GM23338 (cell line): ENCODE results near the gene RIC8A. TPM values are rescaled to one million over a fixed set of nuclear protein-coding genes. Genes with fewer than 3 reads are reported as not detected.

Experiments
- ATAC-seq: fragments of 200-7000 bp; cut with Tn5 transposase; 3 replicates; pipeline ENCODE4 v1.9.1; 2020
- DNase-seq: peaks from one replicate; pipeline ENCODE4 v3.0.0-alpha.2; 2015; ENCODE audit warnings: low spot score
- H2AFZ ChIP-seq: fragments of 200-600 bp; sonication (generic); 2 replicates; pipeline ENCODE4 v1.8.0; 2016; ENCODE audit warnings: antibody characterized with exemption, mild to moderate bottlenecking, moderate library complexity
- H3F3A ChIP-seq: fragments of 200-600 bp; sonication (generic); replicated peaks from 2 replicates; pipeline ENCODE4 v1.8.0; 2017; ENCODE audit warnings: antibody characterized with exemption, mixed run types, low read depth
- H3K27ac ChIP-seq: fragments of 200-600 bp; sonication (generic); 2 replicates; pipeline ENCODE4 v1.6.1; 2016; ENCODE audit warnings: low read depth
- H3K27me3 ChIP-seq: fragments of 200-600 bp; sonication (generic); 2 replicates; pipeline ENCODE4 v1.8.0; 2016; ENCODE audit warnings: mild to moderate bottlenecking, mixed run types, moderate library complexity; ENCODE audit not compliant: insufficient read depth
- H3K36me3 ChIP-seq: fragments of 200-600 bp; sonication (generic); 2 replicates; pipeline ENCODE4 v1.8.0; 2016; ENCODE audit warnings: mild to moderate bottlenecking; ENCODE audit not compliant: insufficient read depth
- H3K4me1 ChIP-seq: fragments of 200-600 bp; sonication (generic); 2 replicates; pipeline ENCODE4 v1.8.0; 2016; ENCODE audit warnings: mild to moderate bottlenecking, moderate library complexity; ENCODE audit not compliant: insufficient read depth
- H3K4me2 ChIP-seq: fragments of 200-600 bp; sonication (generic); 2 replicates; pipeline ENCODE4 v1.7.1; 2017; ENCODE audit warnings: mixed run types
- H3K4me3 ChIP-seq: fragments of 200-600 bp; sonication (generic); 2 replicates; pipeline ENCODE4 v1.6.1; 2016; ENCODE audit warnings: mixed run types
- H3K79me2 ChIP-seq: fragments of 200-600 bp; sonication (generic); replicated peaks from 2 replicates; pipeline ENCODE4 v1.8.0; 2017; ENCODE audit warnings: mild to moderate bottlenecking; ENCODE audit not compliant: insufficient read depth
- H3K9me2 ChIP-seq: fragments of 200-600 bp; sonication (generic); 2 replicates; pipeline ENCODE4 v1.8.0; 2017; ENCODE audit not compliant: insufficient read depth
- H4K20me1 ChIP-seq: fragments of 200-600 bp; sonication (generic); replicated peaks from 2 replicates; pipeline ENCODE4 v1.8.0; 2017; ENCODE audit warnings: mild to moderate bottlenecking; ENCODE audit not compliant: insufficient read depth
- H3K27ac Mint-ChIP-seq: 2 replicates; pipeline ENCODE4 v1.8.0; 2020; ENCODE audit warnings: inconsistent platforms, mild to moderate bottlenecking, moderate library complexity, mixed read lengths
- H3K27me3 Mint-ChIP-seq: 3 replicates; pipeline ENCODE4 v1.8.0; 2022; ENCODE audit warnings: low read depth, mild to moderate bottlenecking, moderate library complexity, mixed read lengths, inconsistent platforms; ENCODE audit not compliant: insufficient read depth, poor library complexity
- H3K36me3 Mint-ChIP-seq: 3 replicates; pipeline ENCODE4 v1.8.0; 2021; ENCODE audit warnings: low read depth, mild to moderate bottlenecking, inconsistent platforms, moderate library complexity, mixed read lengths
- H3K4me1 Mint-ChIP-seq: 3 replicates; pipeline ENCODE4 v1.8.0; 2020; ENCODE audit warnings: mild to moderate bottlenecking, inconsistent platforms, mixed read lengths
- H3K4me3 Mint-ChIP-seq: 3 replicates; pipeline ENCODE4 v1.8.0; 2021; ENCODE audit warnings: moderate library complexity, mild to moderate bottlenecking, inconsistent platforms, mixed read lengths
- H3K9me3 Mint-ChIP-seq: 3 replicates; pipeline ENCODE4 v1.8.0; 2020; ENCODE audit warnings: moderate library complexity, mild to moderate bottlenecking, inconsistent platforms, mixed read lengths
- CREB1 ChIP-seq: fragments of 250-450 bp; sonication (Bioruptor Pico); IDR thresholded peaks from 2 replicates; pipeline ENCODE4 v1.5.0; 2020; ENCODE audit warnings: low read depth, mild to moderate bottlenecking, moderate library complexity
- ETS1 ChIP-seq: IDR thresholded peaks from 2 replicates; pipeline ENCODE4 v1.6.1; 2016; ENCODE audit warnings: antibody characterized with exemption
- EZH2 ChIP-seq: fragments of 200-600 bp; sonication (generic); IDR thresholded peaks from one replicate; pipeline ENCODE4 v1.8.0; 2017; ENCODE audit warnings: antibody characterized with exemption, mild to moderate bottlenecking, low read depth; ENCODE audit not compliant: unreplicated experiment
- EZH2phosphoT487 ChIP-seq: fragments of 200-600 bp; sonication (generic); IDR thresholded peaks from one replicate; pipeline ENCODE4 v1.8.1; 2018; ENCODE audit warnings: antibody characterized with exemption; ENCODE audit not compliant: unreplicated experiment
- JUNB ChIP-seq: IDR thresholded peaks from one replicate; pipeline ENCODE4 v1.6.1; 2016; ENCODE audit warnings: antibody characterized with exemption; ENCODE audit not compliant: unreplicated experiment
- NANOG ChIP-seq: IDR thresholded peaks from 2 replicates; pipeline ENCODE4 v1.6.1; 2016; ENCODE audit warnings: antibody characterized with exemption, borderline replicate concordance
- REST ChIP-seq: IDR thresholded peaks from one replicate; pipeline ENCODE4 v1.6.1; 2018; ENCODE audit warnings: antibody characterized with exemption; ENCODE audit not compliant: unreplicated experiment
- STAT1 ChIP-seq: IDR thresholded peaks from one replicate; pipeline ENCODE4 v1.6.1; 2016; ENCODE audit warnings: antibody characterized with exemption; ENCODE audit not compliant: unreplicated experiment
- ZNF114 ChIP-seq: fragments of 250-450 bp; sonication (Bioruptor Pico); IDR thresholded peaks from 2 replicates; pipeline ENCODE4 v1.5.0; 2020; ENCODE audit warnings: mild to moderate bottlenecking, moderate library complexity
- ZNF331 ChIP-seq: fragments of 250-450 bp; sonication (Bioruptor Pico); IDR thresholded peaks from 2 replicates; pipeline ENCODE4 v1.5.0; 2020; ENCODE audit warnings: low read depth, mild to moderate bottlenecking, moderate library complexity
- ZNF462 ChIP-seq: fragments of 250-450 bp; sonication (Bioruptor Pico); IDR thresholded peaks from 2 replicates; pipeline ENCODE4 v1.5.0; 2020; ENCODE audit warnings: mild to moderate bottlenecking, moderate library complexity
- polyA plus RNA-seq: library from polyadenylated mRNA; unstranded; fragments of >200 nt; fragmentation: Nextera tagmentation; extraction: Ambion mirVana; gene quantifications from 2 replicates; pipeline ENCODE4 v1.2.1, GENCODE V29; 2016
- total RNA-seq: library from RNA; depleted of rRNA; stranded (reverse); fragments of >200 nt; shearing (Covaris generic); gene quantifications from 2 replicates; pipeline ENCODE4 v1.2.3, GENCODE V29; 2014

RIC8A gene
- total and polyA plus RNA-seq, 2 experiments from 2014 or later: 23.6 to 81.3 TPM

DNA sequence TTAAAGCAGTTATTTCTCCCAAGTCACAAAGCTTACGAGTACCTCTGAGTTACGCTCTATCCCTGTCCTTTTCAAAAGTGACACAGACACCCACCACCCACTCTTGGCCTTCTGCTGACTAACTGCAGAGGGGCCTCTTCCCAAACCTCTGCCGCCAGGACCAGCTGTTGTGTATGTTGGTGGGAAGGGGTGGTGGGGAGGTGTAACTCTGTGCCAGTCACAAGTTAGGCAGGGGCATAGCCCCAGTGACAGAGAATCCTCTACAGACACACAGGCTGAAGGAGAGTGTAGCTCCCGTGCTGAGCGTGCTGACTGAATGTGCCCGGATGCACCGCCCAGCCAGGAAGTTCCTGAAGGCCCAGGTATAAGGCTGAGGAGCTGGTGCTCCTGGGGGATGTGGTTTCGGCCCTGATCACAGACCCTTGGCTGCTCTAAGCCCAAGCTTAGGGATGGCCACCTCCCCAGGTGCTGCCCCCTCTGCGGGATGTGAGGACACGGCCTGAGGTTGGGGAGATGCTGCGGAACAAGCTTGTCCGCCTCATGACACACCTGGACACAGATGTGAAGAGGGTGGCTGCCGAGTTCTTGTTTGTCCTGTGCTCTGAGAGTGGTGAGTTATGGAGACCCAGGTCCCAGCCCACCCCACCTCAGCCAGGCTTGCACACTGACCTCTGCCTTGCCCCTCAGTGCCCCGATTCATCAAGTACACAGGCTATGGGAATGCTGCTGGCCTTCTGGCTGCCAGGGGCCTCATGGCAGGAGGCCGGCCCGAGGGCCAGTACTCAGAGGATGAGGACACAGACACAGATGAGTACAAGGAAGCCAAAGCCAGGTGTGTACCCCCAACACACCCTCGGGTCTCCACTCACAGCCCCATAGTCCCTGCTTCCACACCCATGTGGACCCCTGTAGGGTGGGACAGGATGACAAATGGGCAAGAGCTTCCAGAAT lies 4.9 kb downstream of the RIC8A start:
- no peak for DNase-seq
- no peaks in the 10 kb centered on the region; the same call in 2 of the 3 replicates for H3K9me3 Mint-ChIP-seq

More for the DNA sequence above, 4.9 kb downstream of the RIC8A start:
- Mint-ChIP-seq H3K27ac (no peak overlapping the region), H3K4me3 (no peak overlapping the region), H3K27me3 (peaks cover 11% of the 10 kb centered on the region), H3K36me3 (peaks cover 65% of the 10 kb centered on the region), H3K4me1 (peaks cover 4% of the 10 kb centered on the region; the same call in 1 of the 3 replicates)
- Histone ChIP-seq H3F3A (peaks cover 16% of the 10 kb centered on the region), H2AFZ (no peak overlapping the region), H4K20me1 (no peaks in the 10 kb centered on the region; the same call in none of the 2 replicates), H3K27me3 (no peaks in the 10 kb centered on the region), H3K36me3 (peaks cover 8% of the 10 kb centered on the region), H3K4me3 (no peak overlapping the region), H3K4me2 (no peak overlapping the region), H3K27ac (no peak overlapping the region), H3K9me2 (no peaks in the 10 kb centered on the region), H3K4me1 (peaks cover 7% of the 10 kb centered on the region; the same call in 1 of the 2 replicates), H3K79me2 (peaks cover 15% of the 10 kb centered on the region; the same call in 1 of the 2 replicates)
- ATAC-seq: no peak
- no peak for TF ChIP-seq ZNF331 (CRISPR knock-in tag)
- no peak for TF ChIP-seq EZH2phosphoT487
- TF ChIP-seq ZNF462 (CRISPR knock-in tag): no peak
- TF ChIP-seq JUNB: no peak
- TF ChIP-seq ZNF114 (CRISPR knock-in tag): no peak
- TF ChIP-seq EZH2: no peak
- TF ChIP-seq ETS1: no peak
- no peak for TF ChIP-seq CREB1 (CRISPR knock-in tag)
- TF ChIP-seq STAT1: no peak
- TF ChIP-seq REST: no peak
- no peak for TF ChIP-seq NANOG
